ENCODE results near the gene PAX5. TPM values are rescaled to one million over a fixed set of nuclear protein-coding genes. Genes with fewer than 3 reads are reported as not detected.

The PAX5 gene
- total and polyA plus RNA-seq, 2 of the 13 experiments (the other 11 are each of a cell fraction or from before 2014, with no cell fraction given) = not detected

DNA sequence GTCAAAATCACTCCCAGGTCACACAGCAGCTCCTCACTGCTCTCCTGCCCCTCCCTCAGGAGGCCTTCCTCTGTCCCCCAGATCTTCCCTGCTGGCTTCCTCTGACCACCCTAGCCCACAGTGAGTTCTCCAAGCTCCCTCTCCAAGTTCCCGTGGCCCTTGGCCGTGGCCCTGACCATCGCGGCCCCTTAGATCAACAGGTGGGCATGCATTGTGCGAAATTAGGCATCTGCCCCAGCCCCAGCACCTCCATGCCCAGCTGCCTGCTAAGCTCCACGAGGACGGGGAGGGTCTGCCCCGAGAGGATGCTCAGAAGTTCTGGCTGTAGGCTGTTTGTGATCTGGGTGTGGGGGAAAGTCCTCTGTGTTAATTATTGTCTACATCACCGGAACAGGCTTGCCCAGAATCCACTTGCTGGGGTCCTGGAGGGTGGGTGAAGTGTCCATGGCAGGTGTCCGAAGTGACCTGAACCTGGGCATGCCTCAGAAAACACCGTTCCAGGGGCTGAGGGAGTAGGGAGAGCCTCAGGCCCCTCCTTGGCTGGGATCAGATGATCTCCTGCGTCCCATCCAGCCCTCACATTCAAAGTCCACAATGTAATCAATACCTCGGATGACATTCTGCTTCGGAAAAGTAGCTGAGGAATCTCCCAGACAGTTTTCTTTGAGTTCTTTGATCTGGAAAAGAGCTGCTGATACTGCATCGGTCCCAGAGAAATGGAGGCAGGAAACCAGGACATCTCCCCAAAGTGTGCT, 194.8 kb downstream of the PAX5 start:
- no peak for DNase-seq (ENCODE audit: low spot score)
- intact Hi-C loops (cut with micrococcal nuclease; ENCODE audit: unreplicated experiment) (no loop called here), in situ Hi-C loops (cut with HindIII; ENCODE audit: extremely low pct_ligation_motif_present, low pct_unique_long_range_greater_than_20kb) (no loop called here)
- Histone ChIP-seq H3K9ac (ENCODE audit: insufficient read depth, low read depth, low read length) (no peak overlapping the region), H2AFZ (ENCODE audit: low read length) (no peak overlapping the region), H3K27me3 (ENCODE audit: control insufficient read depth in 1 of 2, insufficient read depth in 2 of 2, low read length in 2 of 2) (peaks cover 6 to 22% of the 10 kb centered on the region in 2 experiments; a peak in 3 of 5 replicates), H3K79me2 (ENCODE audit: insufficient read depth, low read length) (no peaks in the 10 kb centered on the region), H3K4me2 (ENCODE audit: low read depth, low read length) (peak overlapping the region; percentile 42), H3K9me3 (ENCODE audit: low read length) (no peaks in the 10 kb centered on the region), H3K4me1 (ENCODE audit: insufficient read depth, low read length) (peaks cover 44% of the 10 kb centered on the region), H3K27ac (ENCODE audit: extremely low read length, insufficient read depth, low read length) (no peak overlapping the region), H3K4me3 (replicated peaks in 1 of 3; ENCODE audit: insufficient read depth in 1 of 3, low read depth in 2 of 3, low read length in 3 of 3) (no peak overlapping the region; a peak in 1 of 6 replicates), H3K36me3 (replicated peaks in 1 of 2; ENCODE audit: control insufficient read depth in 1 of 2, insufficient read depth in 2 of 2, low read length in 2 of 2) (no peaks in the 10 kb centered on the region), H4K20me1 (ENCODE audit: insufficient read depth, low read length) (0 out of 2 replicates have a peak, but pooled peaks cover 2% of the 10 kb centered on the region)
- WGBS (ENCODE audit: low lambda C conversion rate) = 23% methylated on average over 7 of the region's 15 CpGs
- TF ChIP-seq ZNF263 (CRISPR knock-in tag; IDR thresholded peaks at IDR 0.05) = peak; percentile 34; the same call in 1 of the 2 replicates
- TF ChIP-seq ZNF296 (CRISPR knock-in tag; conservative IDR thresholded peaks at IDR 0.05) = 0 out of 2 replicates have a peak, but pooled peaks have one; percentile 32
- no peak for TF ChIP-seq ZNF496 (CRISPR knock-in tag; IDR thresholded peaks at IDR 0.05; ENCODE audit: insufficient replicate concordance)
- no peak for TF ChIP-seq RFX3 (CRISPR knock-in tag; IDR thresholded peaks at IDR 0.05)
- TF ChIP-seq ONECUT2 (CRISPR knock-in tag; IDR thresholded peaks at IDR 0.05) = 0 out of 2 replicates have a peak, but pooled peaks have one; percentile 21
- 0 out of 2 replicates have a peak, but pooled peaks have one; percentile 37 for TF ChIP-seq SCMH1 (CRISPR knock-in tag; IDR thresholded peaks at IDR 0.05; ENCODE audit: borderline replicate concordance)
- TF ChIP-seq MTF1 (CRISPR knock-in tag; IDR thresholded peaks at IDR 0.05) = no peak
- TF ChIP-seq MXD1 (CRISPR knock-in tag; IDR thresholded peaks at IDR 0.05) = no peak
- ChIA-PET POLR2A (no interaction called here), CTCF (ENCODE audit: low intra/inter-chr PET ratio, low total read pairs) (no interaction called here)
- no peak for FAIRE-seq
- no TSS peak for BruUV-seq (replicated peaks)
- ATAC-seq = peak; percentile 34

Measured in HepG2 (cell line).